Osteoblast (primary cell): ENCODE results near the gene MGAM2. TPM values are rescaled to one million over a fixed set of nuclear protein-coding genes. Genes with fewer than 3 reads are reported as not detected.
A peak's percentile ranks its signal among the peaks of the same experiment; 100 is the strongest.

Source experiments
- DNase-seq: peaks from one replicate; pipeline ENCODE4 v3.0.0; 2011; ENCODE audit warnings: low spot score, mixed read lengths; ENCODE audit not compliant: insufficient read length; ENCODE audit errors: missing footprints
- H2AFZ ChIP-seq: 2 replicates; pipeline ENCODE4 v1.6.0; 2011; ENCODE audit warnings: mild to moderate bottlenecking, low read length
- H3K27ac ChIP-seq: 2 replicates; pipeline ENCODE4 v1.5.1; 2011; ENCODE audit warnings: mild to moderate bottlenecking, low read depth, low read length, moderate library complexity
- H3K27me3 ChIP-seq: 2 replicates; pipeline ENCODE4 v1.6.0; 2012; ENCODE audit warnings: mild to moderate bottlenecking, control low read depth, inconsistent platforms, low read length, moderate library complexity; ENCODE audit not compliant: insufficient read depth
- H3K36me3 ChIP-seq: 2 replicates; pipeline ENCODE4 v1.5.1; 2011; ENCODE audit warnings: mild to moderate bottlenecking, low read length, control low read depth, moderate library complexity; ENCODE audit not compliant: insufficient read depth
- H3K4me1 ChIP-seq: 2 replicates; pipeline ENCODE4 v1.5.1; 2011; ENCODE audit warnings: mild to moderate bottlenecking, low read length, control low read depth, moderate library complexity; ENCODE audit not compliant: insufficient read depth
- H3K4me2 ChIP-seq: 2 replicates; pipeline ENCODE4 v1.6.0; 2011; ENCODE audit warnings: mild to moderate bottlenecking, low read length; ENCODE audit not compliant: insufficient read depth
- H3K4me3 ChIP-seq: fragments of 200-600 bp; sonication (generic); 3 replicates; pipeline ENCODE4 v1.5.1; 2012; ENCODE audit warnings: mild to moderate bottlenecking, low read length, inconsistent platforms; ENCODE audit not compliant: insufficient read depth
- H3K79me2 ChIP-seq: 2 replicates; pipeline ENCODE4 v1.6.0; 2012; ENCODE audit warnings: mild to moderate bottlenecking, low read length, control low read depth, inconsistent platforms; ENCODE audit not compliant: insufficient read depth
- H3K9me3 ChIP-seq: 2 replicates; pipeline ENCODE4 v1.5.1; 2011; ENCODE audit warnings: low read depth, low read length, control low read depth
- H4K20me1 ChIP-seq: 2 replicates; pipeline ENCODE4 v1.6.0; 2012; ENCODE audit warnings: mild to moderate bottlenecking, low read length, control low read depth; ENCODE audit not compliant: insufficient read depth
- CTCF ChIP-seq: IDR thresholded peaks from 2 replicates; pipeline ENCODE4 v1.5.1; 2011; ENCODE audit warnings: mild to moderate bottlenecking, low read depth, low read length, moderate library complexity; ENCODE audit errors: extremely low read depth
- total RNA-seq: library from RNA; depleted of rRNA; stranded (reverse); fragments of >200 nt; gene quantifications from 2 replicates; pipeline ENCODE4 v1.2.3, GENCODE V29; 2012

The MGAM2 gene
- total RNA-seq, 1 donor = not detected

GRCh38 chr7:142150356-142150755 lies 38.8 kb downstream of the MGAM2 start:
- no peak overlapping the region for H3K4me3 ChIP-seq
- no peak overlapping the region for H2AFZ ChIP-seq
- H3K27me3 ChIP-seq = no peaks in the 10 kb centered on the region
- H3K79me2 ChIP-seq = no peaks in the 10 kb centered on the region
- H3K9me3 ChIP-seq = no peaks in the 10 kb centered on the region
- no peaks in the 10 kb centered on the region for H4K20me1 ChIP-seq
- H3K4me2 ChIP-seq = no peak overlapping the region
- no peak for DNase-seq
- no peak overlapping the region for H3K27ac ChIP-seq
- no peaks in the 10 kb centered on the region for H3K4me1 ChIP-seq
- no peaks in the 10 kb centered on the region for H3K36me3 ChIP-seq
- TF ChIP-seq CTCF = no peak

GRCh38 chr7:142150869-142151268 lies 39.4 kb downstream of the MGAM2 start:
- TF ChIP-seq CTCF = no peak
- Histone ChIP-seq H3K27me3 (no peaks in the 10 kb centered on the region), H3K27ac (no peak overlapping the region), H3K4me3 (no peak overlapping the region), H3K4me2 (no peak overlapping the region), H4K20me1 (no peaks in the 10 kb centered on the region), H3K4me1 (no peaks in the 10 kb centered on the region), H3K36me3 (no peaks in the 10 kb centered on the region), H3K79me2 (no peaks in the 10 kb centered on the region), H3K9me3 (no peaks in the 10 kb centered on the region), H2AFZ (no peak overlapping the region)
- peak; percentile 29 for DNase-seq

GRCh38 chr7:142152076-142152475 lies 40.6 kb downstream of the MGAM2 start:
- no peak overlapping the region for H3K27ac ChIP-seq
- H2AFZ ChIP-seq = no peak overlapping the region
- H3K27me3 ChIP-seq = no peaks in the 10 kb centered on the region
- DNase-seq = no peak
- no peaks in the 10 kb centered on the region for H3K4me1 ChIP-seq
- no peaks in the 10 kb centered on the region for H3K36me3 ChIP-seq
- no peak for TF ChIP-seq CTCF
- no peak overlapping the region for H3K4me2 ChIP-seq
- no peaks in the 10 kb centered on the region for H3K79me2 ChIP-seq
- no peaks in the 10 kb centered on the region for H4K20me1 ChIP-seq
- H3K4me3 ChIP-seq = no peak overlapping the region
- no peaks in the 10 kb centered on the region for H3K9me3 ChIP-seq

GRCh38 chr7:142153400-142153799 lies 41.9 kb downstream of the MGAM2 start:
- peak; percentile 44 for TF ChIP-seq CTCF
- Histone ChIP-seq H3K4me3 (no peak overlapping the region), H3K4me1 (no peaks in the 10 kb centered on the region), H3K27ac (no peak overlapping the region), H4K20me1 (no peaks in the 10 kb centered on the region), H2AFZ (no peak overlapping the region), H3K36me3 (no peaks in the 10 kb centered on the region), H3K9me3 (no peaks in the 10 kb centered on the region), H3K4me2 (no peak overlapping the region), H3K79me2 (no peaks in the 10 kb centered on the region), H3K27me3 (no peaks in the 10 kb centered on the region)
- DNase-seq = no peak
